ENCODE data around the gene VPS13D. TPM values are rescaled to one million over a fixed set of nuclear protein-coding genes. Genes with fewer than 3 reads are reported as not detected.

VPS13D gene
- total and polyA plus RNA-seq, 2 experiments from 2014 or later = 10.7 to 34.9 TPM

- TF ChIP-seq ZNF462 (CRISPR knock-in tag; IDR thresholded peaks at IDR 0.05) (no peak), ZNF114 (CRISPR knock-in tag; IDR thresholded peaks at IDR 0.05) (no peak)
Observed at GRCh38 chr1:12524266-12524665, 294.4 kb downstream of the VPS13D start (continued).

DNA sequence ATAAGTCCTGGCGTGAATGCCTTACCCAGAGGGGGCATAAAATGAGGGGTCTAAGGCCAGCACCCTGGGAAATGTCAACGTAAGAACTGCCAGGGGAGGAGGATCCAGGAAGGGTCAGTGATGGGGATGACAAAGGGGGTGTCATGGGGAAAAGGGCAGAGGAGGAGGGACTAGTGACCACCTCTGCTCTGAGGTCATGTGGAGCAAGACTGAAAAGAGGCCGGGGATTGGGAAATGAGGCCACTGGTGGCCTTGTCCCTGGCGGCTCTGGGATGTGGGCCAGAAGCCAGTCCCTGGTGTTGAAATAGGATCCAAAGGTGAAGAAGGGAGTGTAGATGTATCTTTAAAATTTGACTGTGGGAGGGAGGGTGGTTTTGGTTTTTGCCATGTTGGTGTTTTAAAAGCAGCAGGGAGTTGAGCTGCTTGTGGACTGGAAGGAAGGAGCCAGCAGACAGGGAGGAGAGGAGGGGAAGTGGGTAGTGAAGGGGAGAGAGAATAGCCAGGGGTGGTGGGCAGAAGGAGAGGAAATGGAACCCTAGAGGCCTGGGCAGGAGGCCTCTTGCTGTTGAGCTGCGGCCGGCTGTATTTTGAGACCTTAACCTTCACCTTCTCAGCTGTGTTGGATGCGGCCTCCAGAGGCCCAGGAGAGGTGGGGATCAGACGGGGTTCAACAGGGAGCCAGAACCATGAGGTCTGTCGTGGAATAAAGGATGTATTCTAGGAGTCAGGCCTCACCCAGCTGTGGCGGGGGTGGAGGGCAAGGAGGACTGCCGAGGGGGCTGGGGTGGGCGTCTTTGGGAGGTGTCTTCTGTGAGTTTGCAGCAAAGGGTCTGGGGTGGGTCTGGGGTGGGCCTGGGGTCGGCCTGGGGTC is 295.7 kb downstream of the VPS13D start:
- peaks cover 2% of the 10 kb centered on the region; the same call in 1 of the 3 replicates for H3K4me1 Mint-ChIP-seq
- Histone ChIP-seq H3K27ac (ENCODE audit: low read depth) (no peak overlapping the region), H3K27me3 (ENCODE audit: insufficient read depth) (no peaks in the 10 kb centered on the region), H3K4me3 (no peak overlapping the region), H3K9me2 (ENCODE audit: insufficient read depth) (no peaks in the 10 kb centered on the region), H2AFZ (peak overlapping the region; percentile 56; the same call in 1 of the 2 replicates), H3F3A (replicated peaks; ENCODE audit: low read depth) (no peaks in the 10 kb centered on the region), H3K4me1 (ENCODE audit: insufficient read depth) (no peaks in the 10 kb centered on the region), H3K36me3 (ENCODE audit: insufficient read depth) (no peaks in the 10 kb centered on the region), H4K20me1 (replicated peaks; ENCODE audit: insufficient read depth) (no peaks in the 10 kb centered on the region), H3K79me2 (replicated peaks; ENCODE audit: insufficient read depth) (no peaks in the 10 kb centered on the region), H3K4me2 (no peak overlapping the region)
- no peaks in the 10 kb centered on the region for H3K36me3 Mint-ChIP-seq (ENCODE audit: low read depth)
- no peak for ATAC-seq
- no peak overlapping the region for H3K27ac Mint-ChIP-seq
- no peak for DNase-seq (ENCODE audit: low spot score)
- H3K27me3 Mint-ChIP-seq (ENCODE audit: insufficient read depth, low read depth, poor library complexity) = peaks cover 6% of the 10 kb centered on the region
- H3K9me3 Mint-ChIP-seq = no peaks in the 10 kb centered on the region
- H3K4me3 Mint-ChIP-seq = no peak overlapping the region
- TF ChIP-seq POLR2AphosphoS5 (IDR thresholded peaks at IDR 0.05; ENCODE audit: low read depth) = no peak
- no peak for TF ChIP-seq CREB1 (CRISPR knock-in tag; IDR thresholded peaks at IDR 0.05; ENCODE audit: low read depth)
- TF ChIP-seq NANOG (IDR thresholded peaks at IDR 0.05; ENCODE audit: borderline replicate concordance) = no peak
- TF ChIP-seq EZH2 (IDR thresholded peaks at IDR 0.05; ENCODE audit: low read depth, unreplicated experiment) = no peak
- no peak for TF ChIP-seq JUNB (IDR thresholded peaks at IDR 0.05; ENCODE audit: unreplicated experiment)
- TF ChIP-seq, protein P1, sequence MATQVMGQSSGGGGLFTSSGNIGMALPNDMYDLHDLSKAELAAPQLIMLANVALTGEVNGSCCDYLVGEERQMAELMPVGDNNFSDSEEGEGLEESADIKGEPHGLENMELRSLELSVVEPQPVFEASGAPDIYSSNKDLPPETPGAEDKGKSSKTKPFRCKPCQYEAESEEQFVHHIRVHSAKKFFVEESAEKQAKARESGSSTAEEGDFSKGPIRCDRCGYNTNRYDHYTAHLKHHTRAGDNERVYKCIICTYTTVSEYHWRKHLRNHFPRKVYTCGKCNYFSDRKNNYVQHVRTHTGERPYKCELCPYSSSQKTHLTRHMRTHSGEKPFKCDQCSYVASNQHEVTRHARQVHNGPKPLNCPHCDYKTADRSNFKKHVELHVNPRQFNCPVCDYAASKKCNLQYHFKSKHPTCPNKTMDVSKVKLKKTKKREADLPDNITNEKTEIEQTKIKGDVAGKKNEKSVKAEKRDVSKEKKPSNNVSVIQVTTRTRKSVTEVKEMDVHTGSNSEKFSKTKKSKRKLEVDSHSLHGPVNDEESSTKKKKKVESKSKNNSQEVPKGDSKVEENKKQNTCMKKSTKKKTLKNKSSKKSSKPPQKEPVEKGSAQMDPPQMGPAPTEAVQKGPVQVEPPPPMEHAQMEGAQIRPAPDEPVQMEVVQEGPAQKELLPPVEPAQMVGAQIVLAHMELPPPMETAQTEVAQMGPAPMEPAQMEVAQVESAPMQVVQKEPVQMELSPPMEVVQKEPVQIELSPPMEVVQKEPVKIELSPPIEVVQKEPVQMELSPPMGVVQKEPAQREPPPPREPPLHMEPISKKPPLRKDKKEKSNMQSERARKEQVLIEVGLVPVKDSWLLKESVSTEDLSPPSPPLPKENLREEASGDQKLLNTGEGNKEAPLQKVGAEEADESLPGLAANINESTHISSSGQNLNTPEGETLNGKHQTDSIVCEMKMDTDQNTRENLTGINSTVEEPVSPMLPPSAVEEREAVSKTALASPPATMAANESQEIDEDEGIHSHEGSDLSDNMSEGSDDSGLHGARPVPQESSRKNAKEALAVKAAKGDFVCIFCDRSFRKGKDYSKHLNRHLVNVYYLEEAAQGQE (IDR thresholded peaks at IDR 0.05; ENCODE audit: unreplicated experiment) = no peak
- TF ChIP-seq, protein P2, sequence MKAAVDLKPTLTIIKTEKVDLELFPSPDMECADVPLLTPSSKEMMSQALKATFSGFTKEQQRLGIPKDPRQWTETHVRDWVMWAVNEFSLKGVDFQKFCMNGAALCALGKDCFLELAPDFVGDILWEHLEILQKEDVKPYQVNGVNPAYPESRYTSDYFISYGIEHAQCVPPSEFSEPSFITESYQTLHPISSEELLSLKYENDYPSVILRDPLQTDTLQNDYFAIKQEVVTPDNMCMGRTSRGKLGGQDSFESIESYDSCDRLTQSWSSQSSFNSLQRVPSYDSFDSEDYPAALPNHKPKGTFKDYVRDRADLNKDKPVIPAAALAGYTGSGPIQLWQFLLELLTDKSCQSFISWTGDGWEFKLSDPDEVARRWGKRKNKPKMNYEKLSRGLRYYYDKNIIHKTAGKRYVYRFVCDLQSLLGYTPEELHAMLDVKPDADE (IDR thresholded peaks at IDR 0.05) = no peak

Measured in GM23338 (cell line).